Measurements from ENCODE around the gene ASPN. TPM values are rescaled to one million over a fixed set of nuclear protein-coding genes. Genes with fewer than 3 reads are reported as not detected.

ASPN gene
- total RNA-seq, 4 donors from 2014 or later, result 3.3 to 18.4 (median 5.5) TPM

DNA sequence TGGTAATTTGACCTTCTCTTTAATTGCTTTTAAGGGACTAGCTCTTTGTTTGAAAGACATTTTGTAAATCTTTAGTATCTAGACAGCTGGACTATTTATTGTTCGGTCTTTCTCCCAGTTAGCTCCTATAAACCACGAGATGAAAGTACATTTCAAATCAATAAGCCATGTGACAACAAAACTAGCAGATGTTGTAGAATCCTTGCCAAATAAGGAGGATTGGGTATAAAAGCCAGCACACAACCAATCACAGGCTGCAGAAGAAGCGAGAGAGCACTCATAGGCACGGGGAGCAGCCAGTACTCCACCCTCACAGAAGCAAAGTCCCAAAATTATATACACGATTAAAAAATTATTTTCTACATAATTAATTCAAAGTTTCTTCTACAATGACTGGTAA, 50.0 kb downstream of the ASPN start:
- H3K27me3 ChIP-seq, result no peaks in the 10 kb centered on the region
- peaks cover 0 to 5% (median 0%) of the 10 kb centered on the region in 3 donors for H3K36me3 ChIP-seq
- no peak for DNase-seq (ENCODE audit: low spot score in 2 of 2)
- 74 to 77% methylated on average over 5 of the region's 5 CpGs for WGBS, 2 donors
- H3K9me3 ChIP-seq, result no peaks in the 10 kb centered on the region
- peak overlapping the region in 1 of 4 donors; percentile 42 for H3K27ac ChIP-seq
- no peak overlapping the region for H3K4me3 ChIP-seq
- TF ChIP-seq EP300 (IDR thresholded peaks at IDR 0.05) (no peak), POLR2A (IDR thresholded peaks at IDR 0.05) (no peak)
- TF ChIP-seq, protein P1, sequence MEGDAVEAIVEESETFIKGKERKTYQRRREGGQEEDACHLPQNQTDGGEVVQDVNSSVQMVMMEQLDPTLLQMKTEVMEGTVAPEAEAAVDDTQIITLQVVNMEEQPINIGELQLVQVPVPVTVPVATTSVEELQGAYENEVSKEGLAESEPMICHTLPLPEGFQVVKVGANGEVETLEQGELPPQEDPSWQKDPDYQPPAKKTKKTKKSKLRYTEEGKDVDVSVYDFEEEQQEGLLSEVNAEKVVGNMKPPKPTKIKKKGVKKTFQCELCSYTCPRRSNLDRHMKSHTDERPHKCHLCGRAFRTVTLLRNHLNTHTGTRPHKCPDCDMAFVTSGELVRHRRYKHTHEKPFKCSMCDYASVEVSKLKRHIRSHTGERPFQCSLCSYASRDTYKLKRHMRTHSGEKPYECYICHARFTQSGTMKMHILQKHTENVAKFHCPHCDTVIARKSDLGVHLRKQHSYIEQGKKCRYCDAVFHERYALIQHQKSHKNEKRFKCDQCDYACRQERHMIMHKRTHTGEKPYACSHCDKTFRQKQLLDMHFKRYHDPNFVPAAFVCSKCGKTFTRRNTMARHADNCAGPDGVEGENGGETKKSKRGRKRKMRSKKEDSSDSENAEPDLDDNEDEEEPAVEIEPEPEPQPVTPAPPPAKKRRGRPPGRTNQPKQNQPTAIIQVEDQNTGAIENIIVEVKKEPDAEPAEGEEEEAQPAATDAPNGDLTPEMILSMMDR (IDR thresholded peaks at IDR 0.05), result no peak
- H3K4me1 ChIP-seq, result no peaks in the 10 kb centered on the region

DNA sequence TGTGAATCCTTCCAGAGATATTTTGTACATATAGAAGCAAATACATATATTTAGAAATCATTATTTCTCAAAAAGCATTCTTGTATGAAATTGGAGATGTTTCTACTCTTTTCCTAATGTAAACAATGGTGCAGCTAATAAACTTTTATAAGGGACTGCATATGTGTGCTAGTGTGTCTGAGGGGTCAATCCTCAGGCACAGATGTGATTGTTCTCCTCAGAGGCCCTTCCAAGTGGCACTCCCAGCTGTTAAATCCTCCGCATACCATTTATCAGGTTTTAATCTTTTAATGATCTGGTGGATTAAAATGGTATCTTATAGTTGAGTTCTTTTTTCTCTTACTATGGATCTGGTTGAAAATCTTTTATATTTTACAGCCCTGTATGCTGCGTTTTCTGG, 52.5 kb downstream of the ASPN start:
- Histone ChIP-seq H3K27me3 (no peaks in the 10 kb centered on the region), H3K4me1 (peaks cover 0 to 20% (median 0%) of the 10 kb centered on the region in 4 donors), H3K9me3 (no peaks in the 10 kb centered on the region), H3K4me3 (no peak overlapping the region), H3K27ac (no peak overlapping the region), H3K36me3 (peaks cover 0 to 5% (median 0%) of the 10 kb centered on the region in 3 donors)
- no peak for DNase-seq (ENCODE audit: low spot score in 2 of 2)
- WGBS, 2 donors, result 84 to 92% methylated on average over 2 of the region's 2 CpGs
- TF ChIP-seq POLR2A (IDR thresholded peaks at IDR 0.05) (no peak), EP300 (IDR thresholded peaks at IDR 0.05) (no peak)
- TF ChIP-seq, protein P1 (IDR thresholded peaks at IDR 0.05), result no peak

DNA sequence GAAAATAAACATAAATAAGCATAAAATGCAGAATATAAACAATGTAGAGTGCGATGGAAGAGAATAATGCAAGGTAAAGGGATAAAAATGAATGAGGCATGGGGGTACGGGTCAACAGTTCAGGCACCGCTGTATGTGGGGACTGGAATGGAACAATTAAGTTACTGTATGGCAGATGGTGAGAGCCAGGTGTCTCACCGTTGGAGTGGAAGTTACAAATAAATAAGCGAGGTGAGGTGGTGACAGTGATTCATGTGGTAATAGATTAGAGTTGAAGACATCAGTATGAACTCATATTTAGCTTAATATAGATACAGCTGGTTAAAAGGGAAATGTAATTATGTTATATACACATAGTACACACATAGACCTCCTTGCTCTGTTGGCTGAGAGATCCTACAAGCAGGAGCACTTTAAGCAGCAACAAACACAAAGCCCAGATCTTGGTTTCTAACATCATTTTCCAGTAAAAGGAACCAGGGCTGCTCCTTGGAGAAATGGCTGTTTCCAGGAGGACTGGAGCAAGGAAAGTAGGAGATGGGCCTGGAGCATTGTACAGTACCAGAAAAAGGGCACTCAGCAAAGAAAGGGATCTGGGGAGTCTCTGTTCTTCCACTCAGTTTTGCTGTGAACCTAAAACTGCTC, 55.7 kb downstream of the ASPN start:
- no peaks in the 10 kb centered on the region for H3K27me3 ChIP-seq
- H3K27ac ChIP-seq, result peak overlapping the region in 2 of 4 donors; percentile 51 to 74
- no peak for TF ChIP-seq POLR2A (IDR thresholded peaks at IDR 0.05)
- TF ChIP-seq, protein P1 (IDR thresholded peaks at IDR 0.05), result no peak
- TF ChIP-seq EP300 (IDR thresholded peaks at IDR 0.05), result no peak
- no peak overlapping the region for H3K4me3 ChIP-seq
- H3K4me1 ChIP-seq, result peaks cover 0 to 24% (median 0%) of the 10 kb centered on the region in 4 donors
- no peaks in the 10 kb centered on the region for H3K9me3 ChIP-seq
- no peak for DNase-seq (ENCODE audit: low spot score in 2 of 2)
- WGBS, 2 donors, result 67% methylated on average over 5 of the region's 5 CpGs
- peaks cover 0 to 5% (median 0%) of the 10 kb centered on the region in 3 donors for H3K36me3 ChIP-seq

DNA sequence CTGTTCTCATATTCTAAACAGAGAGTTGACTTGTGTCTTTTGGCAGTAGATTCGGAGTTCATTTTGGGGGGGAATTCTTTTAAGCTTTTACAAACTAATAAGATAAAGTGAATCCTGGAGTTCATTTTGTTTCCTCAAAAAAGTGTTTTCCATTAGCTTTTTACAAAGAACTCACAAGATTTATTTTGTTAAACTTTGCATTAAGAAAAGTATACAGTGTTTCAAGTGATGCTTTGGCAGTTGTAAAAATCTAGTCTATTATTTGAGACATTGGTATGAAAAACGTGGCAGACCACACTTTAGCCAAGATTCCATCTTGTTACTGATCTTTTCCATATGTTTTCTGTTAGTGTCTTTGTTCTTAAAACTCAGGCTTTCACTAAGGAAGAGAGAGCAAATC, 56.8 kb downstream of the ASPN start:
- Histone ChIP-seq H3K9me3 (no peaks in the 10 kb centered on the region), H3K27ac (peak overlapping the region in 2 of 4 donors; percentile 51 to 74), H3K36me3 (peaks cover 0 to under 1% (median 0%) of the 10 kb centered on the region in 3 donors), H3K27me3 (no peaks in the 10 kb centered on the region), H3K4me1 (peaks cover 0 to 24% (median 0%) of the 10 kb centered on the region in 4 donors), H3K4me3 (no peak overlapping the region)
- TF ChIP-seq, protein P1 (IDR thresholded peaks at IDR 0.05), result no peak
- no peak for TF ChIP-seq EP300 (IDR thresholded peaks at IDR 0.05)
- 15 to 33% methylated on average over 2 of the region's 2 CpGs for WGBS, 2 donors
- DNase-seq (ENCODE audit: low spot score in 2 of 2), result no peak

DNA sequence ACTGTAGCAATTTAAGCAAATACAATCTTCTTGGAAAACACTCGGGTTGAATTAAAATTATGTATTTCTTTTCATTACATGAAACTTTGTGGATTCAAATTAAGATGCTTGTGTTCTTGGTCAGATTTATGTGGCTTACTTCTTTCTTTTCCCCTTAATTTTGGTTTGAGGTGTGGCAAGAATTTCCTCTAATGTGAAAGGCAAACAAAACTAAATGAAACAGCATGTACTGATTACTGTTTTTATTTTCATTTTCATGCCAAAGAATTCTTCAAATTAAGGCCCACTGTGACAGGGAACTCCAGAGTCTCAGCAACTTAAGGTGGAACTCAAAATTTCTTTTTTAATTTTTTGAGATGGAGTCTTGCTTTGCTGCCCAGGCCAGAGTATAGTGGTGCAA, 58.0 kb downstream of the ASPN start, which contains the start of gene OMD:
Gene OMD, minus strand, starts transcription at position 132 of the 400 bp plus-strand sequence. CDS start 6,913 bp downstream, outside the sequence.
- Histone ChIP-seq H3K27ac (peak within 1 kb of the TSS; percentile 36 to 74 (median 54)), H3K9me3 (no peaks in the 10 kb centered on the region), H3K36me3 (no peaks in the 10 kb centered on the region), H3K27me3 (no peaks in the 10 kb centered on the region), H3K4me1 (peaks cover 0 to 24% (median 0%) of the 10 kb centered on the region in 4 donors), H3K4me3 (peak within 1 kb of the TSS; percentile 7 to 51 (median 18))
- peak in 1 of 2 donors; percentile 29 for TF ChIP-seq EP300 (IDR thresholded peaks at IDR 0.05)
- TF ChIP-seq, protein P1 (IDR thresholded peaks at IDR 0.05), result no peak
- whole genome bisulfite sequencing, 2 donors, result 56 to 62% methylated on average over 1 of the region's 1 CpG
- no peak for DNase-seq (ENCODE audit: low spot score in 2 of 2)
